K562 (cell line): ENCODE measurements around the gene PIP4K2A. TPM values are rescaled to one million over a fixed set of nuclear protein-coding genes. Genes with fewer than 3 reads are reported as not detected.
A peak's percentile ranks its signal among the peaks of the same experiment; 100 is the strongest.

Experiments used
- BCL6 ChIP-seq: fragments of 250-450 bp; sonication (Bioruptor Pico); IDR thresholded peaks from 2 replicates; pipeline ENCODE4 v1.4.0; 2020
- CC2D1A ChIP-seq: fragments of 450-650 bp; IDR thresholded peaks from 2 replicates; pipeline ENCODE4 v1.6.1; 2017; ENCODE audit warnings: mild to moderate bottlenecking
- EP400 ChIP-seq: fragments of 450-650 bp; IDR thresholded peaks from 2 replicates; pipeline ENCODE4 v1.6.1; 2017; ENCODE audit warnings: antibody characterized with exemption, mild to moderate bottlenecking, moderate library complexity
- ETV1 ChIP-seq: fragments of 450-650 bp; conservative IDR thresholded peaks from 2 replicates; pipeline ENCODE4 v1.6.1; 2016; ENCODE audit warnings: missing genetic modification characterization, control low read depth, low read depth, missing compliant biosample characterization
- FIP1L1 ChIP-seq: fragments of 200-400 bp; formaldehyde crosslinking; IDR thresholded peaks from 2 replicates; pipeline ENCODE4 v1.6.1; 2018; ENCODE audit warnings: mild to moderate bottlenecking, low read depth, low read length; ENCODE audit not compliant: poor library complexity, severe bottlenecking
- KDM2B ChIP-seq: fragments of 250-450 bp; sonication (Bioruptor Pico); IDR thresholded peaks from 2 replicates; pipeline ENCODE4 v1.8.0; 2021; ENCODE audit warnings: mild to moderate bottlenecking, moderate library complexity
- MAFG ChIP-seq: fragments of 450-650 bp; conservative IDR thresholded peaks from 2 replicates; pipeline ENCODE4 v1.6.1; 2016; ENCODE audit warnings: missing genetic modification characterization, missing compliant biosample characterization
- MEIS2 ChIP-seq: fragments of 450-650 bp; IDR thresholded peaks from 2 replicates; pipeline ENCODE4 v1.6.1; 2014; ENCODE audit warnings: mild to moderate bottlenecking; ENCODE audit not compliant: partially characterized antibody
- MYBL2 ChIP-seq, 2 experiments: fragments of 450-650 bp in 1 of 2; sonication (generic) in 1 of 2; formaldehyde crosslinking in 1 of 2; IDR thresholded peaks; 2 replicates each; pipeline versions ENCODE4 v1.6.1 to v1.8.1; 2017 to 2022; ENCODE audit warnings: borderline replicate concordance in 1 of 2, inconsistent platforms in 1 of 2, low read depth in 1 of 2, mild to moderate bottlenecking in 1 of 2, missing genetic modification reagents in 1 of 2, moderate library complexity in 1 of 2
- NEUROD1 ChIP-seq: fragments of 150-350 bp; IDR thresholded peaks from 2 replicates; pipeline ENCODE4 v1.6.1; 2014; ENCODE audit warnings: borderline replicate concordance, low read length, low read depth; ENCODE audit not compliant: partially characterized antibody
- NR2C2 ChIP-seq, 2 experiments: fragments of 200-800 bp in 1 of 2; sonication (Bioruptor generic) in 1 of 2; sonication (generic) in 1 of 2; formaldehyde crosslinking in 1 of 2; IDR thresholded peaks; 2 replicates each; pipeline versions ENCODE4 v1.6.1 to v1.8.0; 2016 to 2022; ENCODE audit warnings: mild to moderate bottlenecking in 1 of 2, missing compliant biosample characterization in 1 of 2, missing genetic modification characterization in 1 of 2, missing genetic modification reagents in 1 of 2
- OTX1 ChIP-seq: fragments of 450-650 bp; formaldehyde crosslinking; IDR thresholded peaks from 2 replicates; pipeline ENCODE4 v1.4.0; 2022; ENCODE audit warnings: mild to moderate bottlenecking
- PPARD ChIP-seq: fragments of 250-450 bp; sonication (Bioruptor Pico); IDR thresholded peaks from 2 replicates; pipeline ENCODE4 v1.8.0; 2022; ENCODE audit warnings: inconsistent platforms, mild to moderate bottlenecking, moderate library complexity
- SMAD2 ChIP-seq: fragments of 150-350 bp; IDR thresholded peaks from 2 replicates; pipeline ENCODE4 v1.6.1; 2014; ENCODE audit warnings: low read depth, mild to moderate bottlenecking, low read length
- SP1 ChIP-seq: sonication (generic); formaldehyde crosslinking; IDR thresholded peaks from 2 replicates; pipeline ENCODE4 v1.8.1; 2022; ENCODE audit warnings: mild to moderate bottlenecking, missing genetic modification reagents
- SREBF2 ChIP-seq: sonication (generic); formaldehyde crosslinking; IDR thresholded peaks from 2 replicates; pipeline ENCODE4 v1.4.0; 2020; ENCODE audit warnings: mild to moderate bottlenecking, missing genetic modification reagents
- TAF9B ChIP-seq: fragments of 450-650 bp; IDR thresholded peaks from 2 replicates; pipeline ENCODE4 v1.6.1; 2018; ENCODE audit warnings: mild to moderate bottlenecking; ENCODE audit not compliant: partially characterized antibody
- ZKSCAN8 ChIP-seq: fragments of 200-800 bp; sonication (Bioruptor generic); IDR thresholded peaks from 2 replicates; pipeline ENCODE4 v1.6.1; 2016; ENCODE audit warnings: missing genetic modification characterization, missing compliant biosample characterization
- ZNF224 ChIP-seq: sonication (generic); formaldehyde crosslinking; IDR thresholded peaks from 2 replicates; pipeline ENCODE4 v1.8.0; 2022; ENCODE audit warnings: mild to moderate bottlenecking, missing genetic modification reagents
- ZNF253 ChIP-seq: fragments of 250-450 bp; sonication (Bioruptor Pico); conservative IDR thresholded peaks from 2 replicates; pipeline ENCODE4 v1.6.1; 2021; ENCODE audit warnings: mild to moderate bottlenecking
- ZNF316 ChIP-seq: fragments of 450-650 bp; IDR thresholded peaks from 2 replicates; pipeline ENCODE4 v1.6.1; 2016
- polyA plus RNA-seq, 8 experiments: library from polyadenylated mRNA; depleted of rRNA in 4 of 8; stranded (reverse) in 5 of 8; unstranded in 3 of 8; fragments of >200 nt; fragmentation: Nextera tagmentation in 2 of 8; fragmentation: Illumina TruSeq in 1 of 8; extraction: Ambion mirVana in 2 of 8; extraction: Trizol in 1 of 8; gene quantifications; 2 replicates each; pipeline versions ENCODE4 v1.2.1 to v1.2.3, GENCODE V29; 2011 to 2014; ENCODE audit warnings: inconsistent platforms in 1 of 8, missing spikeins in 1 of 8
- total RNA-seq, 7 experiments: library from RNA; depleted of rRNA in 6 of 7; stranded (reverse); fragments of >200 nt in 6 of 7; fragmentation: Illumina TruSeq in 2 of 7; extraction: Trizol in 2 of 7; gene quantifications; 2 replicates each; pipeline versions ENCODE4 v1.2.1 to v1.2.3, GENCODE V29; 2011 to 2021; ENCODE audit warnings: low replicate concordance in 1 of 7
- TF ChIP-seq, protein P1 (sequence below): fragments of 450-650 bp; IDR thresholded peaks from 2 replicates; pipeline ENCODE4 v1.6.1; 2017; ENCODE audit warnings: antibody characterized with exemption, mild to moderate bottlenecking
- TF ChIP-seq, protein P2 (sequence below): fragments of 250-450 bp; sonication (Bioruptor Pico); IDR thresholded peaks from 2 replicates; pipeline ENCODE4 v1.4.0; 2020; ENCODE audit warnings: mild to moderate bottlenecking, moderate library complexity, borderline replicate concordance

PIP4K2A gene
- total and polyA plus RNA-seq, 9 of the 15 experiments (the other 6 are each of a cell fraction or from before 2014, with no cell fraction given) = 35.6 to 117 (median 71.9) TPM

DNA sequence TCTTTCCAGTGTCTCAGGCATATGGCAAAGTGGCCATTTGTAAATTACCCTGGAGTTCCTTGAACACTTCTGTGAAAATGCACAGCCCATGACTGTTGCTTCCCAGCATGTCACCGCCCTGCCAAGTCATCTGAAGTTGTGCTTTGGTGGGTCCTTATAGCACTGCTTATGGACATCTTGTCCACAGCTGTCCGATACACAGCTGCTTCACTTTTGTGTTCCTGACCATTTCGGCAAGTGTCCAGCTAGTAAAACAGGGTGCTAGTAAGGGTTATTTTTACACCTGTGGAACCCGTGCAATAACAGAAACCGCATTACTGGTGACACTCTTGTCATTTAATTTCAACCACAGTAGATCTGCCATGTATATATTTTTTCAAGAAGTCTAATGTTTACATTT, 29.7 kb downstream of the PIP4K2A start (continued):
- no peak for TF ChIP-seq EP400
- TF ChIP-seq, protein P1, sequence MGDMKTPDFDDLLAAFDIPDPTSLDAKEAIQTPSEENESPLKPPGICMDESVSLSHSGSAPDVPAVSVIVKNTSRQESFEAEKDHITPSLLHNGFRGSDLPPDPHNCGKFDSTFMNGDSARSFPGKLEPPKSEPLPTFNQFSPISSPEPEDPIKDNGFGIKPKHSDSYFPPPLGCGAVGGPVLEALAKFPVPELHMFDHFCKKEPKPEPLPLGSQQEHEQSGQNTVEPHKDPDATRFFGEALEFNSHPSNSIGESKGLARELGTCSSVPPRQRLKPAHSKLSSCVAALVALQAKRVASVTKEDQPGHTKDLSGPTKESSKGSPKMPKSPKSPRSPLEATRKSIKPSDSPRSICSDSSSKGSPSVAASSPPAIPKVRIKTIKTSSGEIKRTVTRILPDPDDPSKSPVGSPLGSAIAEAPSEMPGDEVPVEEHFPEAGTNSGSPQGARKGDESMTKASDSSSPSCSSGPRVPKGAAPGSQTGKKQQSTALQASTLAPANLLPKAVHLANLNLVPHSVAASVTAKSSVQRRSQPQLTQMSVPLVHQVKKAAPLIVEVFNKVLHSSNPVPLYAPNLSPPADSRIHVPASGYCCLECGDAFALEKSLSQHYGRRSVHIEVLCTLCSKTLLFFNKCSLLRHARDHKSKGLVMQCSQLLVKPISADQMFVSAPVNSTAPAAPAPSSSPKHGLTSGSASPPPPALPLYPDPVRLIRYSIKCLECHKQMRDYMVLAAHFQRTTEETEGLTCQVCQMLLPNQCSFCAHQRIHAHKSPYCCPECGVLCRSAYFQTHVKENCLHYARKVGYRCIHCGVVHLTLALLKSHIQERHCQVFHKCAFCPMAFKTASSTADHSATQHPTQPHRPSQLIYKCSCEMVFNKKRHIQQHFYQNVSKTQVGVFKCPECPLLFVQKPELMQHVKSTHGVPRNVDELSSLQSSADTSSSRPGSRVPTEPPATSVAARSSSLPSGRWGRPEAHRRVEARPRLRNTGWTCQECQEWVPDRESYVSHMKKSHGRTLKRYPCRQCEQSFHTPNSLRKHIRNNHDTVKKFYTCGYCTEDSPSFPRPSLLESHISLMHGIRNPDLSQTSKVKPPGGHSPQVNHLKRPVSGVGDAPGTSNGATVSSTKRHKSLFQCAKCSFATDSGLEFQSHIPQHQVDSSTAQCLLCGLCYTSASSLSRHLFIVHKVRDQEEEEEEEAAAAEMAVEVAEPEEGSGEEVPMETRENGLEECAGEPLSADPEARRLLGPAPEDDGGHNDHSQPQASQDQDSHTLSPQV = peak; percentile 70
- no peak for TF ChIP-seq CC2D1A
- TF ChIP-seq PPARD (CRISPR knock-in tag) = no peak
- TF ChIP-seq SREBF2 (CRISPR knock-in tag) = no peak
- TF ChIP-seq FIP1L1 = no peak
- no peak for TF ChIP-seq OTX1
- TF ChIP-seq ZNF224 (CRISPR knock-in tag) = no peak
- TF ChIP-seq MAFG (tag) = 0 out of 2 replicates have a peak, but pooled peaks have one; percentile 17
- no peak for TF ChIP-seq SMAD2
- no peak for TF ChIP-seq BCL6 (CRISPR knock-in tag)
- 0 out of 2 replicates have a peak, but pooled peaks have one; percentile 4 for TF ChIP-seq ZNF316
- TF ChIP-seq NEUROD1 = no peak
- no peak for TF ChIP-seq MYBL2 (IDR thresholded peaks at IDR 0.05; ENCODE audit: low read depth)
- TF ChIP-seq MYBL2 (CRISPR knock-in tag; IDR thresholded peaks at IDR 0.05; ENCODE audit: borderline replicate concordance) = no peak
- TF ChIP-seq MEIS2 = peak; percentile 23
- TF ChIP-seq ZKSCAN8 = no peak
- TF ChIP-seq ETV1 (tag) = no peak
- no peak for TF ChIP-seq SP1 (CRISPR knock-in tag)
- TF ChIP-seq ZNF253 (CRISPR knock-in tag) = no peak
- TF ChIP-seq TAF9B = peak; percentile 12
- TF ChIP-seq NR2C2 (CRISPR knock-in tag; IDR thresholded peaks at IDR 0.05) = no peak
- TF ChIP-seq NR2C2 (tag; IDR thresholded peaks at IDR 0.05) = 0 out of 2 replicates have a peak, but pooled peaks have one; percentile 12
- TF ChIP-seq KDM2B (CRISPR knock-in tag) = no peak
- TF ChIP-seq, protein P2, sequence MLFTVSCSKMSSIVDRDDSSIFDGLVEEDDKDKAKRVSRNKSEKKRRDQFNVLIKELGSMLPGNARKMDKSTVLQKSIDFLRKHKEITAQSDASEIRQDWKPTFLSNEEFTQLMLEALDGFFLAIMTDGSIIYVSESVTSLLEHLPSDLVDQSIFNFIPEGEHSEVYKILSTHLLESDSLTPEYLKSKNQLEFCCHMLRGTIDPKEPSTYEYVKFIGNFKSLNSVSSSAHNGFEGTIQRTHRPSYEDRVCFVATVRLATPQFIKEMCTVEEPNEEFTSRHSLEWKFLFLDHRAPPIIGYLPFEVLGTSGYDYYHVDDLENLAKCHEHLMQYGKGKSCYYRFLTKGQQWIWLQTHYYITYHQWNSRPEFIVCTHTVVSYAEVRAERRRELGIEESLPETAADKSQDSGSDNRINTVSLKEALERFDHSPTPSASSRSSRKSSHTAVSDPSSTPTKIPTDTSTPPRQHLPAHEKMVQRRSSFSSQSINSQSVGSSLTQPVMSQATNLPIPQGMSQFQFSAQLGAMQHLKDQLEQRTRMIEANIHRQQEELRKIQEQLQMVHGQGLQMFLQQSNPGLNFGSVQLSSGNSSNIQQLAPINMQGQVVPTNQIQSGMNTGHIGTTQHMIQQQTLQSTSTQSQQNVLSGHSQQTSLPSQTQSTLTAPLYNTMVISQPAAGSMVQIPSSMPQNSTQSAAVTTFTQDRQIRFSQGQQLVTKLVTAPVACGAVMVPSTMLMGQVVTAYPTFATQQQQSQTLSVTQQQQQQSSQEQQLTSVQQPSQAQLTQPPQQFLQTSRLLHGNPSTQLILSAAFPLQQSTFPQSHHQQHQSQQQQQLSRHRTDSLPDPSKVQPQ (CRISPR knock-in tag) = no peak
